ENCODE results near the gene LYPLA2.

GRCh38 chr1:23793861-23794731 lies 3.2 kb downstream of the LYPLA2 start:
- TF ChIP-seq CTCF (IDR thresholded peaks at IDR 0.05) (no peak), POLR2A (IDR thresholded peaks at IDR 0.05) (no peak)
